ENCODE measurements around the gene WRAP53.

The WRAP53 gene

GRCh38 chr17:7697828-7698588, 9.7 kb downstream of the WRAP53 start:
- no peak for TF ChIP-seq CTCF (conservative IDR thresholded peaks at IDR 0.05; ENCODE audit: low read depth, low read length)
- DNase-seq (ENCODE audit: low read depth), result no peak
- no peak overlapping the region for H3K4me3 ChIP-seq (ENCODE audit: low read length)

- no peak overlapping the region for H3K4me3 ChIP-seq (ENCODE audit: low read length)
- no peak for DNase-seq (ENCODE audit: low read depth)
- no peak for TF ChIP-seq CTCF (conservative IDR thresholded peaks at IDR 0.05; ENCODE audit: low read depth, low read length)
Observed at GRCh38 chr17:7700510-7700909, 12.2 kb downstream of the WRAP53 start.

- no peak for DNase-seq (ENCODE audit: low read depth)
- H3K4me3 ChIP-seq (ENCODE audit: low read length), result no peak overlapping the region
- TF ChIP-seq CTCF (conservative IDR thresholded peaks at IDR 0.05; ENCODE audit: low read depth, low read length), result no peak
Observed at GRCh38 chr17:7701681-7702080, 13.4 kb downstream of the WRAP53 start.

GRCh38 chr17:7702776-7703175, 14.5 kb downstream of the WRAP53 start:
- no peak for TF ChIP-seq CTCF (conservative IDR thresholded peaks at IDR 0.05; ENCODE audit: low read depth, low read length)
- DNase-seq (ENCODE audit: low read depth), result no peak
- H3K4me3 ChIP-seq (ENCODE audit: low read length), result no peak overlapping the region

GRCh38 chr17:7703584-7704479, 15.6 kb downstream of the WRAP53 start:
- DNase-seq (ENCODE audit: low read depth), result no peak
- TF ChIP-seq CTCF (conservative IDR thresholded peaks at IDR 0.05; ENCODE audit: low read depth, low read length), result no peak
- no peak overlapping the region for H3K4me3 ChIP-seq (ENCODE audit: low read length)

GRCh38 chr17:7704601-7705268, 16.5 kb downstream of the WRAP53 start, which contains the start of gene EFNB3:
EFNB3 (plus strand) TSS chr17:7705202; CDS start chr17:7705599, 397 bp downstream.
- DNase-seq (ENCODE audit: low read depth), result no peak
- peak within 1 kb of the TSS; percentile 47 for H3K4me3 ChIP-seq (ENCODE audit: low read length)
- TF ChIP-seq CTCF (conservative IDR thresholded peaks at IDR 0.05; ENCODE audit: low read depth, low read length), result no peak

Data from retinal pigment epithelial cell (primary cell).